Gastrocnemius medialis (tissue), 4 donors: ENCODE data around the gene KCNA4.

ENCODE experiments used
- POLR2A ChIP-seq, 2 donors: fragments of 450-650 bp; IDR thresholded peaks; one replicate each; pipeline ENCODE4 v1.6.1; 2017; ENCODE audit warnings: antibody characterized with exemption in 2 of 2, mild to moderate bottlenecking in 2 of 2, moderate library complexity in 2 of 2
- TF ChIP-seq, protein P1 (sequence below), 5 experiments: fragments of 450-650 bp in 3 of 5; fragments of 200-600 bp in 2 of 5; sonication (generic) in 2 of 5; IDR thresholded peaks in 4 of 5; conservative IDR thresholded peaks in 1 of 5; 1 replicate in 4 of 5; 2 replicates in 1 of 5; pipeline ENCODE4 v1.5.1; 2016 to 2019; ENCODE audit warnings: antibody characterized with exemption in 5 of 5, mild to moderate bottlenecking in 3 of 5, moderate library complexity in 3 of 5

DNA sequence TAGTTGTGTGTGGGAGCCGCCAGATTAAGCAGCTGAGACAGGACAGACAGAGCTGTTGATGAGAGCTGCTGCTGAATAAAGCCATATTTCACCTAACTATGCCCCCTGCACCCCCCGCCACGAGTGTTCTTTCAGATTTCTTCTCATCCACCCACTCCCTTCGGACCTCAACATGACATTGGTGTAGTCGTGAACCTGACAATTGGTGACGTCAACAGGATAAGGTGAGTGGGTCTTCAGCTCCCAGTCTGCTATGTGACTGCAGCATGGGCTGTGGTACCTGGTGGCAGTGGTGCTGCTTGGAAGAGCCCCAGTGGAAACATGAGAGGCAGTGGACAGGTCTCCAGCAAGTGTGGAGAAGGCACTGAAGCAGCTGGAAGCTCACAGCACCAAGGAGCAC is 28.3 kb upstream of the KCNA4 start:
- TF ChIP-seq, protein P1, sequence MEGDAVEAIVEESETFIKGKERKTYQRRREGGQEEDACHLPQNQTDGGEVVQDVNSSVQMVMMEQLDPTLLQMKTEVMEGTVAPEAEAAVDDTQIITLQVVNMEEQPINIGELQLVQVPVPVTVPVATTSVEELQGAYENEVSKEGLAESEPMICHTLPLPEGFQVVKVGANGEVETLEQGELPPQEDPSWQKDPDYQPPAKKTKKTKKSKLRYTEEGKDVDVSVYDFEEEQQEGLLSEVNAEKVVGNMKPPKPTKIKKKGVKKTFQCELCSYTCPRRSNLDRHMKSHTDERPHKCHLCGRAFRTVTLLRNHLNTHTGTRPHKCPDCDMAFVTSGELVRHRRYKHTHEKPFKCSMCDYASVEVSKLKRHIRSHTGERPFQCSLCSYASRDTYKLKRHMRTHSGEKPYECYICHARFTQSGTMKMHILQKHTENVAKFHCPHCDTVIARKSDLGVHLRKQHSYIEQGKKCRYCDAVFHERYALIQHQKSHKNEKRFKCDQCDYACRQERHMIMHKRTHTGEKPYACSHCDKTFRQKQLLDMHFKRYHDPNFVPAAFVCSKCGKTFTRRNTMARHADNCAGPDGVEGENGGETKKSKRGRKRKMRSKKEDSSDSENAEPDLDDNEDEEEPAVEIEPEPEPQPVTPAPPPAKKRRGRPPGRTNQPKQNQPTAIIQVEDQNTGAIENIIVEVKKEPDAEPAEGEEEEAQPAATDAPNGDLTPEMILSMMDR (IDR thresholded peaks at IDR 0.05 in 4 of 5, conservative IDR thresholded peaks at IDR 0.05 in 1 of 5): no peak
- no peak for TF ChIP-seq POLR2A (IDR thresholded peaks at IDR 0.05)
